Skeletal muscle cell (primary cell): ENCODE data around the gene SELENON.
"Not testable (repeated sequence)": the region's sequence is repeated elsewhere in the genome, so short reads cannot be mapped to it uniquely, and the experiment has no call there.

Source experiments
- DNase-seq: peaks from one replicate; pipeline ENCODE4 v3.0.0-alpha.2; 2010; ENCODE audit warnings: low read depth
- H3K4me3 ChIP-seq: 2 replicates; pipeline ENCODE4 v1.5.1; 2011; ENCODE audit warnings: low read depth, mild to moderate bottlenecking, control low read depth, low read length, moderate library complexity

The SELENON gene

DNA sequence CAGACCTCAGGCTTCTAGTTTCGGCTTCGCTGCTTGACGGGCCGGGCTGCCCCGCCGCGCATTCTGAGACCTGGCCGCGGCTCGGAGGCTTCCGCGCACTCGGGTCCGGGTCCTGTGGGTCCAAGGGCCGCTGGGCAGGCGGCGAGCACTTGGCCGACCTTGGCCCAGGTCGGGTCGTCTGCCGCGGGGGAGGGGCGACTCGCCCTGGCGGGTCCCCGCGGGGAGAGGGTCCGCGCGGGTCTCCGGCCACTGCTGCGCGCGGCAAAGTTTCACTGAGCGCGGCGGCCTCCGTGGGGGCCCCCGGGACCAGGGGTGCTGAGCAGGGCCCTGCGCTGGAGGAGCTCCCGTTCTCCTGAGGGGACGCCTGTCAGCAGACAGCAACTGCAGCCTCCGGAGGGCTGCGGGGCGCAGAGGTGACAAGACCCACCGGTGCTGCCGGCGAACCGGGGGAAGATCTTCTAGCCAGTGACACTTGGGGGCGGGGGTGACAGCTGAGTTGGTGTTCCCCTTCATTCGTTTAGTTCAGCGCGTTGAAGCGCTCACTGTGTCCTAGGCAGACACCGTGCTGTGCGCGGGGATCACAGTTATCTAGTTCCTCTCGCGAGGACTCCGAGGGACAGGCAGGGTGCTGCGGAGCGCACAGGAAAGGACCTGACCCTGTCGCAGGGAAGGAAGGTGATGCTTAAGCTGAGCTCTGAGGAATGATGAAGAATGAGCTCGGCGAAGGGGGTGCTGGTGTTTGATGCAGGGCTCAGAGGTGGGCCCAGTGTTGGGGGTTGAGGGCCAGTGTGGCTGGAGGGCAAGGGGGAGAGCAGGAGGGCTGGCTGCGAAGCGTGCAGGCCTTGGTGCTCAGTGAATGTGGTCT lies 20.5 kb downstream of the SELENON start:
- no peak for DNase-seq
- H3K4me3 ChIP-seq, result peak overlapping the region; percentile 92

DNA sequence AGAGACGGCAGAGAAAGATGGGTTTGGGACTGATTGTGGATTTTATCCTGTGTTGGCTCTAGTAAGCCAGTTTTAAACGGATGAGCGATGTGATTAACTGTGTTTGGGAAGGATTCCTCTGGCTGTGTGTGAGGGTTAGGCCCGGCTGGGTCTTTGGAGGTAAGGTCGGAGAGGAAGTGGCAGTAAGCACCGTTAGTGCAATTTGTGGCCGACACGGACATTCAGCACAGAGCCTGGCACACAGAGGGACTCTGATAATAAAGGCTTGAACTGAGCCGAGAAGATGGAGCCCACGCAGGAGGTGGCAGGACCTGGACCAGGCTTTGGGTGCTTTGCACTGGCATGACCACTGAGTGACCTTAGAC lies 21.1 kb downstream of the SELENON start:
- peak overlapping the region; percentile 92 for H3K4me3 ChIP-seq
- DNase-seq, result no peak

DNA sequence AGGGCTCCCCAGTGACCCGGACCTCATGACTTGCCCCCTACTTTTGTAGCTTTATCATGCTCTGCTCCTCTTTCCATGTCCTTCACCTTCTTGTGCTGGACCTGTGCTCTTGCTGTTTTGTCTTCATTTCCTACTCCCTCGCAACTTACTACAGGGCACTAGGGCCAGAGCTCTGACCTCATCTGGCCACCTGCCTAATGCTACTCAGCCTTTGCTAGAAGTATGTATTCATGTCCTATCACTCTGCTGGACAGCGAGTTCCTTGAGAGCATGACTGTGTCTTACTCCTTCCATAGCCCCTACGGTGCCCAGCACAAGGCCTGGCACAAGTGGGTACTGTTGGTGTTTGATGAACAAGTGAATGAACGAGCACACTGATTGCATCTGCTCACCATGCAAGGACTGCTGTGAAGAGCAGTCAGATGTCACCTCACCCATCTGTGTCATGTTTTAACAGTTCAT lies 21.7 kb downstream of the SELENON start:
- DNase-seq, result no peak
- peak overlapping the region; percentile 92 for H3K4me3 ChIP-seq

DNA sequence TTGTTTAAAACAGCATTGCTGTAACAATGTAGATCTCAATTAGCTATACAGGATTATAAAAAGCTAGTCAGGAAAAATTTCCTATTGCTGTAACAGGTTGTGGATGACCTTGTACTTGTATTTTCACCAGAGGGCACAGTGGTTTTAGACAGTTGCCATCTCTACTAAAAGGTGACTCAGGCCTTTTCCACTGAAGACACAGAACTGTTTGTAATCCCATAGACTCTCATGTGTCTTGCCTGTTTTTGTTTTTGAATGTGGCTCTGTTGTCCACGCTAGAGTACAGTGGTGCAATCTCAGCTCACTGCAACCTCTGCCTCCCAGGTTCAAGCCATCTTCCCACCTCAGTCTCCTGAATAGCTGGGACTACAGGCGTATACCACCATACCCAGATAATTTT lies 25.6 kb downstream of the SELENON start:
- no peak overlapping the region for H3K4me3 ChIP-seq

DNA sequence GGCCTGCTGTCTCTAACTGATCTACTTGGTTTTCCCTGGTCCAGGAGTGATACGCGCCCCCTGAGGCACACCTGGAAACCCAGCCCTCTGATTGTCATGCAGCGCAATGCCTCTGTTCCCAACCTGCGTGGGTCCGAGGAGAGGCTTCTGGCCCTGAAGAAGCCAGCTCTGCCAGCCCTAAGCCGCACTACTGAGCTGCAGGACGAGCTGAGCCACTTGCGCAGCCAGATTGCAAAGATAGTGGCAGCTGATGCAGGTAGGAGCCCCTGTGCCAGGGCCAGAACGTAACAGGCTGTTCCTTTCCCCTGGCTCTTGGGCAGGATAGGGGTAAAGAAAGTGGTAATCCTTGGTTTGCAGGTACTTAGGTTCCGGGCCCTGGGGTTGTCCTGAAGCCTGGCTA lies 26.6 kb downstream of the SELENON start:
- no peak for DNase-seq
- H3K4me3 ChIP-seq, result no peak overlapping the region

More for the DNA sequence above, 25.6 kb downstream of the SELENON start:
- no peak for DNase-seq

DNA sequence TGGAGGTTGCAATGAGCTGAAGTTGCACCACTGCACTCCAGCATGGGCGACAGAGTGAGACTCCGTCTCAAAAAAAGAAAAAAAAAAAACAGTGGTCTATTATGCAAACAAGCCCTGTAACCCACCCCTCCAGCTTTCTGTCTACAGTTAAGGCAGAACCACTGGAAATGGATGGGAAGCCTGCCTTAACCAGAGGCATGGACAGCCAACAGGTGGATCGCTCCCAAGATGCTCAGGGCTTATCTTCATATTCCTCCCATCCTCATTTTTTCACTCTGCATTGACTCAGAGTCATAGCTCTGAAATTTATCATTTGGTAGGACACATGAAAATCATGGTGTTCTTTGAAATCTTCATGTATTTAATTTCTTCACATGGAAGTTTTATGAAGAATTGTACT lies 28.5 kb downstream of the SELENON start:
- no peak for DNase-seq
- no peak overlapping the region for H3K4me3 ChIP-seq

DNA sequence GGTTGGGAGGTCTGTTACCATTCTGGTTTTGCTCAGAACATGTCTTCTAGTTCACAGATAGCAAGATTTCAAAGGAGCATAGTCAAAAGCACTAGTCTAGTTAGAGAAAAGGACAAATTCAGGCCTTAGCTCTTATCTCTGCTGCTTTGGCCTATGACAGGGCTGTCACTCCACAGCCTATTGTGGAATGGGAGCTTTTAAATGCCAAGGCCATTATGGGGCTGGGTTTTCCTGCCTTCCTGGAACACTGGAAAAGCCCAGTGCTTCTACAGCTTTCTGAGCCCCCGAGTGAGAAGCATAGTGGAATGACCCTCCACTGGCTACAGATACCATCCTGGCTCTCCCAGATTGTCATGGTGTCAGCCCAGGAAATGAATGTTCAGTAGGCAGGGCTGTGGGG lies 29.1 kb downstream of the SELENON start:
- no peak for DNase-seq

DNA sequence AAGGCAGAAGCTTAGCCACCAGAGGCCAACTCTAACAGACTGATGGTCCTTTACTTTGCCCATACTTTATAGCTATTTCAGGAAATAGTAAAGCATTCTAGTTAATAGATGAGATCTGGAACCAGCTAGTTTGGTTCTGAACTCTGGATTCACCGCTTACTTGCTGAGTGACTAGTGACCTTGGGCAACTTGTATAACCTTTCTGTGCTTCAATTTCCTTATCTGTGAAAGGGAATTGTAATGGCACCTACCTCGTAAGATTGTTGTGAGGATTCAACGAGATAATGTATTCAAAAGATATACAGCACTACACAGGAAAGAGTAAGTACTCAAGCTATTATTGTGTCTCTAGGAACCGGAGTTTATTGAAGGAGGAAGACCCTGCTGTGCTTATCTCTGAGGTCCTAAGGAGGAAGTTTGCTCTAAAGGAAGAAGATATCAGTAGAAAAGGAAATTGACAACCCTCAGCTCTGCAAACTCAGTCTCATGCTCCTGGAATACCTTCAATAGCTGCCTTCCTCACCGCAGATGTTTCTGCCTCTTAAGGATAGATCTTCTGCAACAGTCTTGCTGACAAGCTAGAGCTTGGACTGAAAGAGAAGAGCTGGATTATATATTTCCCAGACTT lies 31.7 kb downstream of the SELENON start:
- DNase-seq, result no peak
- no peak overlapping the region for H3K4me3 ChIP-seq

More for the DNA sequence above, 29.1 kb downstream of the SELENON start:
- H3K4me3 ChIP-seq, result no peak overlapping the region

DNA sequence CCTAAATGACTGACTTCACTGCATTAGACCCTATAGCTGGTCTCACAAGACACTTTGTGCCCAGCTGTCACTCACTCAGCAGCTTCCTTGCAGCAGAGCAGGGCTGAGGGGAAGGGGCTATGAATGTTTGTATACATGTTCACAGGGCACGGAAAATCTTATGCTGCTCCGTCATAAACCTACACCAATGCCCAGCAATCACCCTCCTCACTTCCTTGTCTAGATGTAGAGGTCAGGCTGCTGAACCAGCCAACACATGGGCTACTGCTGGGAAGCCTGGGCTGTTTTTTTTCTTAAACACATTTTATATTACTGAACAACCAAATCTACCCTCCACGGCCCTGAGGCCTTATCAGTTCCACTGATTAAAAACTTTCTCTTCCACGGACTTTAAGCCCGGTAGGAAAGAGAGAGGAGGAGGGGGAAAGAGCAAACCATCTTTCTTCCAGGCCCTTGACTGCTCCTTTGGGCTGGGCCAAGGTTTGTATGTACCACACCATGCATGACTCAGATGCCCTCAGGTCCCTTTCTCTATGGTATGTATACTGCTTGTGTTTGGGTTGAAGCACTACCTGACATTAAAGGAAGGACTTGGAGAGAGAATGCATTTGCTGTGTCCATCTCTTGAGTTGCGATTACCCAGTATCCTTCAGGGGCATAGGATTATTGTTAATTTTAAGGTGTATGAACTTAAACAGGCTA lies 32.5 kb downstream of the SELENON start:
- no peak overlapping the region for H3K4me3 ChIP-seq

DNA sequence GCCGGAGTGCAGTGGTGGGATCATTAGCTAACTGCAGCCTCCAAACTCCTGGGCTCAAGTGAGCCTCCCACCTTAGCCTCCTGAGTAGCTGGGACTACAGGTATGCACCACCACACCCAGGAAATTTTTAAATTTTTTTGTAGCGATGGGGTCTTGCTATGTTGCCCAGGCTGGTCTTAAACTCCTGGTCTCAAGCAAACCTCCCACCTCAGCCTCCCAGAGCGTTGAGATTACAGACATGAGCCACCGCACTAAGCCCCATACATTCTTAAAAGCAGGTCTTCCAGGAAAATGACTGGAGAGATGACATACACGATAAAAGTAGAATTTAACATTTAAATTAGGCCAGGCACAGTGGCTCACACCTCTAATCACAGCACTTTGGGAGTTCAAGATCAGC lies 33.2 kb downstream of the SELENON start:
- no peak for DNase-seq
- H3K4me3 ChIP-seq, result no peak overlapping the region

More for the DNA sequence above, 32.5 kb downstream of the SELENON start:
- DNase-seq, result no peak

DNA sequence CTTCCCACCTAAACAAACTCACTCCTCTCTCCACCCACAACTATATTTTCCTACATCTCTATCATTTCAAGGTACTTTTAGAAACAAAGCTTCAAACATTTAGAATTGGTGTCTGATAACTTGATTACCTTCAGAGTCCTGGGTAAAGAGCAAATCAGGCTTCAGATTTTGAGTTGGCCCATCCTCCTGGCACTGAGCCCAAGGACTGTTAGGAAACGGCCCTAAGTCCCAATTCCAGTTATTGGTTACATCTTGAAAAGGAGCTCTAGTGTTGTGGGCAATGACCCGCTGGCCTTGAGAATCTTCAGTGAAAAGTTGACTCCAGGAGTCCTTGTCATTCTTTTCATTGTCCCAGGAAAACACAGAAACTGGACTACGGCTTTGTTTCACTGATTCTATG lies 34.9 kb downstream of the SELENON start:
- no peak for DNase-seq
- no peak overlapping the region for H3K4me3 ChIP-seq

DNA sequence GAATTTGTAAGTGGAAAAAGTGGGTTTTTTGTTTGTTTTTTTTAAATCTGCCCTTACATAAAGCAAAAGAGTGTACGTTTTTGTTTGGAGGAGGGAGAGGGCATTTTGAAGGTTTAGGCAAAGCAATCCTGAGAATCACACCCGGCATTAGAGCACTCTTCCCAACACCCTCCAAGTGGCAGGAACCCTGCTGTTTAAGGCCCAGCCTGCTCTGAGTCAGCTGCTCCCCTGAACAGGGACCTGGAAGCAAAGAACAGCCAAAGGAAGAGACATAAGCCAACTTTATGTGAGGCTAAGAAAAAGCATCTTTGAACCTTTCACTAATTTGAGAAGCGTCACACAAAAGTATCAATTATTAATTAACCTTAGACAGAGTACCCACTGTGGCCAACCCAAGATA lies 36.7 kb downstream of the SELENON start:
- no peak overlapping the region for H3K4me3 ChIP-seq
- DNase-seq, result no peak

DNA sequence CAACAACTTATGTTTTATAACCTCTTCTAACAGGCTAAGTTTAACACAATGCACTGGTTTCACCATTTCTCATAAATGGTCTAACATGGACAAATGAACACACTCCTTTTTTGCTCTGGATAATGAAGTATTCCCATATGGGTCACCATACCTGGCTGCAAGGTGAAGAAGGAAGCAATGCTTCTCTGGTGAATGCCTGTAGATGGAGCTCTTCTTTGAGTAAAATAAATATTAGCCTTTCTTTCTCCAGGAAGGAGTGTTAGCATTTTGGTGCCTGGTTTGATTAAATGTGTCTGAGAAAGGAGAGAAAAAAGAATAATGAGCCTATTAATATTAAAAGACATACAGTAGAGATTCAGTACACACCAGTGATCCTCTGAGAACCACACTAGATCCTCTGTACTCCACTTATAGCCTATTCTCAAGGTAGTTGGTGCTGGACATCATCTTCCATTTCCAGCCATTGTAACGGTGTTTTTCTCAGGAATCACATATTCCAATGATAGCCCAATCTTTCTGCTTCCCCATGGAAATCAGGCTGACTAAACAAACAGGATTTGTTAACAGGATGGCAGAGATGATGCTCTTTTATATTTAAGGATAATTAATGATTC lies 37.4 kb downstream of the SELENON start:
- no peak for DNase-seq
- no peak overlapping the region for H3K4me3 ChIP-seq

DNA sequence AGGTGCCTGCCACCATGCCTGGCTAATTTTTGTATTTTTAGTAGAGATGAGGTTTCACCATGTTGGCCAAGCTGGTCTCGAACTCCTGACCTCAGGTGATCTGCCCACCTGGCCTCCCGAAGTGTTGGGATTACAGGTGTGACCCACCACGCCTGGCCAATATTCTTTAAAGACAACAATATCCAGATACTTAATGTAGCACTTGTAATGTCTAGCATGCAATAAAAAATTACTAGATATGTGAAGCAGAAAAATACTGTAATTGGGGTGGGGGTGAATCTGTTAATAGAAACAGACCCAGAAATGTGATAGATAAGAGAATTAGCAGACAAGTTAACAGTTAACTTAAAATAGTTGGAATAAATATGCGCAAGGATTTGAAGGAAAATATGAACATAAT lies 39.8 kb downstream of the SELENON start:
- not testable (repeated sequence) for H3K4me3 ChIP-seq, DNase-seq

DNA sequence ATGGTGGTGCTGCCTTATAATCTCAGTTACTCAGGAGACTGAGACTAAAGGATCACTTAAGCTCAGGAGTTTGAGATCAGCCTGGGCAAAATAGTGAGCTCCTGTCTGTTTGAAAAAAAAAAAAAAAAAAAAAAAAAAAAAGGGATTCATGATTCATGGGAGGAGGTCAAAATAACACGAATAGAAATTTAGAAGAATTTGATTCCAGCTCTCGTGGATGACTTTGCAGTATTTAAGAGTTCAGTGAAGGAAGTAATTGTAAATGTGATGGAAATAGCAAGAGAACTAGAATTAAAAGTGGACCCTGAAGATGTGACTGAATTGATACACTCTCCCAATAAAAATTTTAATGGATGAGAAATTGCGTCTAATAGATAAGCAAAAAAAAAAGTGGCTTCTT lies 43.5 kb downstream of the SELENON start:
- no peak for DNase-seq

DNA sequence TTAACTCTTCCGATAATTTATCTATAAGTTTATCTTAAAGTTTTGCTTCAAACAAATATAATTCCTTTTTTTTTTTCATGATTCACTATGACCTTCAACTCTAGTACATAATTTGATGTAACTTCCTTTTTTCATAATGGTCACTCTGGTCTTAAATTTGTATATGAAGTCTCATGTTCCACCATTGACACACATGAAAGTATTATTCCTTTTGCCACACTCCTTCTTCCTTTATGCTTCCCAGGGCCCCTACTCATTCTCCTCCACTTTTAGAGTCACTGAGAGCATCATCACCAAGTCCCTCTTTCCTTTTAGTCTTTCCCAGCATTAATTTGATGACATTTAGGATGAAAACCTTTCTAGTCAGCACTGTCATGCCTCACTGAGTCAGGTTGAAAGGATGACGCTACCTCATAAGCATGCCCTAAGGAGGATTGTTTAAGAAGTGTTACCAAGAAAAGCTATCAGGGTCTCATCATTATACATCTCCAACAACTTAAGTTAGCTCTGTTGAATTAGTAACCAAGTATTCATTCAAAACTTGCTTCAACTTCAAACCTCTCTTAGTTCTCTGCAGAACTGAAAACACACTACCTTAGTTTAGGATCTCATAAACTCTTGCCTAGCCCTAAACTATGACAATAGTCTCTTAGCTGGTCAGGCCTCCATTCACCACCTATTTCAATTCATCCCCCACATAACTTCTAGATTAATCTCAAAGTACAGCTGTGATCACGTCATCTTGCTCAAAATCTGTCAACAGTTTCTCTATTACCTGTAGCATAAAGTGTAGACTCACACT lies 44.7 kb downstream of the SELENON start:
- DNase-seq, result no peak
- no peak overlapping the region for H3K4me3 ChIP-seq

More for the DNA sequence above, 43.5 kb downstream of the SELENON start:
- no peak overlapping the region for H3K4me3 ChIP-seq

DNA sequence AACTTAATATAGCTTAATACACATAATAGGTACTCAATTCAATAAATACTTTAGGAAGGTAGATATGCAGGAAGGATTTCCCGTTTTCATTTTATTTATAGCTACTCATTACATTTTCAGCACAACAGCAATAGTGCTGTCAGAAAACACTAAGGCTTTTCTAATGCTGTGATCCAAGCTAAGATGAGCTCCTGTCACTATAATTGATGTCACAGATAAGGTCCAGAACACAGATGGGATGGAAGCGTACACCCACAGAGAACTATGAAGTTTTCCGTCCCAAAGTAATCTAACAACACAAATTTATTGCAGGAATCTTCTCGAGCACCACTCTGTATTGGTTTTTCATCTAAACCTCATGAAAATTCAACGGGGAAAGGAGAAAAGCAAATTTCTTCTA lies 45.7 kb downstream of the SELENON start:
- no peak for DNase-seq
- no peak overlapping the region for H3K4me3 ChIP-seq

DNA sequence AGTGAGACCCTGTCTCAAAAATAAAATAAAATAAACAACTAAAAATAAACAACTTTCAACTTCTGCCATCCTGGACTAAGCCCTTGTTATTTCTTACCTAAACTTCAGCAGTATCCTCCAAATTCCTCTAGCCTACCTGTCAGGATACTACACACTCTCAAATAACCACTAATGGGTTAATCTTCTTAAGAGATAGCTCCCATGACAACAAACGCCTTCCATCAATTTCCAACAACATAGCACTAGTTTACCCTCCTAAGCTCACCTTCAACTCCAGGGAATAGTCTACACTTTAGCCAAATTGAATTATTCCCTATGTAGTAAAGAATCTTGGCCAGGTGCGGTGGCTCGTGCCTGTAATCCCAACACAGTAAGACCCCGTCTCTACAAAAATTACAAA lies 47.9 kb downstream of the SELENON start:
- H3K4me3 ChIP-seq, result no peak overlapping the region
- no peak for DNase-seq

DNA sequence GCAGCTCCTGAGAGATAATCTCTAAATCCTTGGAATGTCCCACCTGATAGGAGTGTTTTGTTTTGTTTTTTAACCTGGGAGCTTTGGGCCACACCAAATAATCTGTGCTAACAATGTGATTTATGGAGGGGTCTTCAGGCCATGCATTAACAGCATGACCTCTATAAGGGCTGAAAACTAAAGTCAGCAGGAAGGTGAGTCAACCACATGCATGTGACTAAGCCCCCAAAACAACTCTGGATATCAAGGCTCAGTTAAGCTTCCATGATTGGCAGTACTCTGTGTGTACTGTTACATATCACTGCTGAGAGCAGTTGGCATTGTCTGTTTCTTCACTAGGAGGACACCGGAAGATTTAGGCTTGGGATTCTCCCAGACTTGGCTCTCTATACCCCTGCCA lies 48.5 kb downstream of the SELENON start:
- H3K4me3 ChIP-seq, result no peak overlapping the region
- DNase-seq, result peak; percentile 2
